AG04449 (cell line): ENCODE data around the gene PTPN23.

Experiments used
- CTCF ChIA-PET: fragments of 350-600 bp; formaldehyde crosslinking; extraction: SDS; loops from one replicate; lab custom pipeline; 2021; ENCODE audit warnings: antibody characterized with exemption; lab: Yijun Ruan, JAX
- POLR2A ChIA-PET: fragments of 400-600, 350-600 bp; formaldehyde crosslinking; extraction: SDS; loops from one replicate; lab custom pipeline; 2020; ENCODE audit warnings: antibody characterized with exemption, inconsistent platforms; lab: Yijun Ruan, JAX
- DNase-seq: peaks from one replicate; pipeline ENCODE4 v3.0.0-alpha.2; 2010; ENCODE audit warnings: low read depth, low spot score
- H3K4me3 ChIP-seq: 2 replicates; pipeline ENCODE4 v1.5.1; 2011; ENCODE audit warnings: low read depth, mild to moderate bottlenecking, control low read depth, low read length
- CTCF ChIP-seq: IDR thresholded peaks from one replicate; pipeline ENCODE4 v1.5.1; 2011; ENCODE audit warnings: mild to moderate bottlenecking, moderate library complexity, low read length, control low read depth, inconsistent platforms; ENCODE audit not compliant: insufficient read depth; ENCODE audit errors: missing control alignments

The PTPN23 gene, protein sequence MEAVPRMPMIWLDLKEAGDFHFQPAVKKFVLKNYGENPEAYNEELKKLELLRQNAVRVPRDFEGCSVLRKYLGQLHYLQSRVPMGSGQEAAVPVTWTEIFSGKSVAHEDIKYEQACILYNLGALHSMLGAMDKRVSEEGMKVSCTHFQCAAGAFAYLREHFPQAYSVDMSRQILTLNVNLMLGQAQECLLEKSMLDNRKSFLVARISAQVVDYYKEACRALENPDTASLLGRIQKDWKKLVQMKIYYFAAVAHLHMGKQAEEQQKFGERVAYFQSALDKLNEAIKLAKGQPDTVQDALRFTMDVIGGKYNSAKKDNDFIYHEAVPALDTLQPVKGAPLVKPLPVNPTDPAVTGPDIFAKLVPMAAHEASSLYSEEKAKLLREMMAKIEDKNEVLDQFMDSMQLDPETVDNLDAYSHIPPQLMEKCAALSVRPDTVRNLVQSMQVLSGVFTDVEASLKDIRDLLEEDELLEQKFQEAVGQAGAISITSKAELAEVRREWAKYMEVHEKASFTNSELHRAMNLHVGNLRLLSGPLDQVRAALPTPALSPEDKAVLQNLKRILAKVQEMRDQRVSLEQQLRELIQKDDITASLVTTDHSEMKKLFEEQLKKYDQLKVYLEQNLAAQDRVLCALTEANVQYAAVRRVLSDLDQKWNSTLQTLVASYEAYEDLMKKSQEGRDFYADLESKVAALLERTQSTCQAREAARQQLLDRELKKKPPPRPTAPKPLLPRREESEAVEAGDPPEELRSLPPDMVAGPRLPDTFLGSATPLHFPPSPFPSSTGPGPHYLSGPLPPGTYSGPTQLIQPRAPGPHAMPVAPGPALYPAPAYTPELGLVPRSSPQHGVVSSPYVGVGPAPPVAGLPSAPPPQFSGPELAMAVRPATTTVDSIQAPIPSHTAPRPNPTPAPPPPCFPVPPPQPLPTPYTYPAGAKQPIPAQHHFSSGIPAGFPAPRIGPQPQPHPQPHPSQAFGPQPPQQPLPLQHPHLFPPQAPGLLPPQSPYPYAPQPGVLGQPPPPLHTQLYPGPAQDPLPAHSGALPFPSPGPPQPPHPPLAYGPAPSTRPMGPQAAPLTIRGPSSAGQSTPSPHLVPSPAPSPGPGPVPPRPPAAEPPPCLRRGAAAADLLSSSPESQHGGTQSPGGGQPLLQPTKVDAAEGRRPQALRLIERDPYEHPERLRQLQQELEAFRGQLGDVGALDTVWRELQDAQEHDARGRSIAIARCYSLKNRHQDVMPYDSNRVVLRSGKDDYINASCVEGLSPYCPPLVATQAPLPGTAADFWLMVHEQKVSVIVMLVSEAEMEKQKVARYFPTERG (N-terminal part only)

DNA sequence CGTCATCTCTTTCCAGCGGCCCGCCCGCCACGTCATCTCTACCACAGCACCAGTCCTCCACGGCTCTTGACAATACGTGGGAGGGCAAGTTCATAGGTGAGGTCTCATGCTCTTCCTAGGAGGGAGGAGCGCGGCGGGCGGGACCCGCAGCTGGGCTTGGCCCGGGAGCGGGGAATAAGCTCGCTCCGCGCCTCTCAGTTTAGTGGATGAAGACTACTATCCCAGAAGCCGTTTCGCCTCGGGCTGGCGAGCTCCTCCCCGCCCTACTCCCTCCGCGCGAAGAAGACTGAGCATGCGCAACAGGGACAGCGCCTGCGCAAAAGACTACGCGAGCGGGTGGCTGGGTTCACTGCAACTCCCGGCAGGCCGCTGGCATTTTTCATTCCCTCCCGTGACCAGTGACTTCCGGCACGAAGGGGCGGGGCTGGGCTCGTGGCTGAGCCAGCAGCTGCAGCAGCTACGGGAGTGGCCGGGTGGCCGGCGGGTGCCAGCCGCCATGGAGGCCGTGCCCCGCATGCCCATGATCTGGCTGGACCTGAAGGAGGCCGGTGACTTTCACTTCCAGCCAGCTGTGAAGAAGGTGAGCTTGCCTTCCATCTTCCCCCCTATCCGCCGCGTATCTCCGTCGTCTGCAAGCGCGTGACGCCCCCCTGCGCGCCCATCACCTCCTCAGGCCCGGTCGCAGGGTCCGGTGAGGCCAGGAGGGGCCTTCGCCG, at the start of gene PTPN23:
Gene PTPN23 (plus strand): TSS at position 421 of the 716 bp plus-strand sequence. CDS start 76 bp downstream, at position 497.
- peak within 1 kb of the TSS; percentile 99 for H3K4me3 ChIP-seq
- TF ChIP-seq CTCF, result no peak
- ChIA-PET POLR2A (interaction anchor here (0.6 to 1.4 kb wide), 8 partner anchors 12 to 479 kb away, joined by 3 to 4 read pairs (median 3); no protein-coding TSS in a partner anchor), CTCF (interaction anchor here (0.9 to 2.3 kb wide), 3 partner anchors 9 to 13 kb away, joined by 3 to 16 read pairs (median 6); no protein-coding TSS in a partner anchor)
- DNase-seq, result peak; percentile 89

- ChIA-PET CTCF (interaction anchor here (2.8 kb wide), 1 partner anchor 10 kb away, joined by 28 read pairs; no protein-coding TSS in a partner anchor), POLR2A (no interaction called here)
- no peak overlapping the region for H3K4me3 ChIP-seq
- DNase-seq, result no peak
- TF ChIP-seq CTCF, result no peak
These were observed 46.9 kb upstream of the PTPN23 start for GRCh38 chr3:47333907-47334306.

GRCh38 chr3:47337656-47338055, 43.2 kb upstream of the PTPN23 start:
- no peak overlapping the region for H3K4me3 ChIP-seq
- ChIA-PET CTCF (interaction anchor here (1.3 to 1.9 kb wide), 2 partner anchors 8 to 14 kb away, joined by 3 to 5 read pairs; no protein-coding TSS in a partner anchor), POLR2A (no interaction called here)
- no peak for DNase-seq
- TF ChIP-seq CTCF, result no peak

DNA sequence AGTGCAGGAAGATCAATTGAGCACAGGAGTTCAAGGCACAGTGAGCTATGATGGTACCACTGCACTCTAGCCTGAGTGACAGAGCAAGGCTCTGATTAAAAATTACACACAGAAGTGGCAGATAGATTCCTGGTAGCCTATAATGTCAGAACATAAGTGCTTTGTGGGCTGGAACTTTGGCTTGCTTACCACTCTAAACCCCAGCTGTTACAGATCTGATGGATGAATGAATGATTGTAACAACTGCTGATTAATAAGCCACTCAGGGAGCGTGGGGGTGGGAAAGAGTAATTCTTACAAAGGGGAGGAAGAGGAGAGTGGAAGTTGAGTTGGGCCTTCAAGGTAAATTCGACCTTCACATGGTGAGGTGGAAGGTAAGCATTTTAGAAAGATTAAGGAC, 40.9 kb upstream of the PTPN23 start:
- no peak for DNase-seq
- ChIA-PET POLR2A (no interaction called here), CTCF (interaction anchor here (0.6 kb wide), 1 partner anchor 15 kb away, joined by 4 read pairs; no protein-coding TSS in a partner anchor)
- TF ChIP-seq CTCF, result no peak
- H3K4me3 ChIP-seq, result no peak overlapping the region

GRCh38 chr3:47340866-47341265, 40.0 kb upstream of the PTPN23 start:
- H3K4me3 ChIP-seq, result no peak overlapping the region
- ChIA-PET POLR2A (no interaction called here), CTCF (no interaction called here)
- TF ChIP-seq CTCF, result no peak
- no peak for DNase-seq
